Suppressor macrophage treated with lipopolysaccharide for 4 hours (primary cell): Measurements from ENCODE around the gene UBAP1.
"Not testable (repeated sequence)": the region's sequence is repeated elsewhere in the genome, so short reads cannot be mapped to it uniquely, and the experiment has no call there.

Experiments
- DNase-seq: peaks from one replicate; pipeline ENCODE4 v3.0.0-alpha.2; 2020

Gene UBAP1

GRCh38 chr9:34272101-34272541, 93.3 kb downstream of the UBAP1 start:
- DNase-seq, result no peak

DNA sequence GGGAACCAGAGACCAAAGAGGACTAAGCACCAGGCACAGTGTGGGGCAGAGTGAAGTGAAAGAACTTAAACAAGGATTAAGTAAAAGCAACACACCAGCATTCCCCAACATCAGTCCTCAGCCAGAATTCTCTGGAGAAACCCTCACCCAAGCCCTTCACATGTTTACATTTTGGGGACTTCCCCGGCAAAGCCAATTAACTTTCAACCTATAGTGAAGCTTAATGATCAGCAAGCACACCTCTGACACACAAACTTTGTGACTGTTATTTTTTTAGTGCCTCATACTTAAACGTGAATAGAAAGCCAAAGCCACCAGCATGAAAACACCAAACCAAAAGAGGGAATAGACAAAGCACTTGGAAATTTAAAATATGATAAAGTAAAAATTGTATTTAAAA, 94.7 kb downstream of the UBAP1 start:
- DNase-seq, result not testable (repeated sequence)

DNA sequence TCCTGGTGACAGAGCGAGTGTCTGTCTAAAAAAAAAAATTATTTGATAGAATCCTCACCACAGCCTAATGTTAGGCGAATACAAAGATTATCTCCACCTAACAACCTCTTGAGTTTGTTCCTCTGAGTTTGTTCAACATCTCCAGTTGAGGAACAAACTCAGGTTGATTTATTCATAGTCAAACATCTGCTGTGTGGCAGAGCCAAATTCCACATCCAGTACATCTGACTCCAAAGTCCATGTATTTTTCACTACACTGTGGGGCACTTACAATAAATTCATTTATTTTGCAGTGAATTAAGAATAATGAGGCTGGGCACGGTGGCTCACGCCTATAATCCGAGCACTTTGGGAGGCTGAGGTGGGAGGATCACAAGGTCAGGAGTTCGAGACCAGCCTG, 97.0 kb downstream of the UBAP1 start:
- DNase-seq, result no peak

GRCh38 chr9:34276772-34277171, 97.9 kb downstream of the UBAP1 start:
- DNase-seq, result no peak

DNA sequence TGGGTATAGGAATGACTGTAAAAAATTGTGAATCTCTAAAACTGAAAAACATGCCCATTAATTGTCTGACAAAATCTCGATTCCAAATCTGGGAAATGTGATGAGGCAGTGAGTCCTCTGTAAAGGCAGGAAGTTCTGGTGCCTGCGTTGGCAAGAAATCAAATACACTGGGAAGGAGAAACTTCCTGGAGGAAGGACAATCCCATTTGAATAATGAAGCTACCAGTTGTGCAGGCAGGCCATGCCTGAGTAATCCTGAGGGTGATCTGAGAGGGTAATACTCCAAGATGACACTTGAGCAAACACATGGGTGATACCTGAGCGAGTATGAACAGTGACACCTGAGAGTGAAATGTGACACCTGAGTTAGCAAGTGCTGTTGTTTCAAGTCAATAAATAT, 100.6 kb downstream of the UBAP1 start:
- DNase-seq, result no peak

GRCh38 chr9:34282096-34282495, 103.3 kb downstream of the UBAP1 start:
- DNase-seq, result no peak

DNA sequence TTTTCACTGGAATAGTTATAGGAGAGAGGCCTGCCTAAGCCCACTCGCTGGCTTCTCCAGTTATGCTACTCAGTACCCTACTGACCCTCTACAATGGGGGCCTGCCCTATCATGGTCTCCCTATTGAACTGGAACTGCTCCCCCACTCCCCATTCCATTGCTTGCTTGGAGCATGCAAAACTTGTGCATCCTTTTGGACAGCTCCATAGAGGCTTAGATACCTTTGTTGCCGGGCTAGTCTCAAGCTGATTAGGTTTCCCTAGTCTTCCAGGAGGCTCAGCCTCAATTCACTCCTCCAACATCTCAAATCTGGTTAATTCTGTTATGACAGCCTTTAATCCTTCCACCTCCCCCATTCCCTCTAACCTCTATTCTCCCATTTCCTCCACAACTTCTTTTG, 110.3 kb downstream of the UBAP1 start:
- no peak for DNase-seq

- peak; percentile 63 for DNase-seq
These were observed 112.2 kb downstream of the UBAP1 start for GRCh38 chr9:34291023-34291422.

- DNase-seq, result no peak
These were observed 112.6 kb downstream of the UBAP1 start for GRCh38 chr9:34291423-34291822.

DNA sequence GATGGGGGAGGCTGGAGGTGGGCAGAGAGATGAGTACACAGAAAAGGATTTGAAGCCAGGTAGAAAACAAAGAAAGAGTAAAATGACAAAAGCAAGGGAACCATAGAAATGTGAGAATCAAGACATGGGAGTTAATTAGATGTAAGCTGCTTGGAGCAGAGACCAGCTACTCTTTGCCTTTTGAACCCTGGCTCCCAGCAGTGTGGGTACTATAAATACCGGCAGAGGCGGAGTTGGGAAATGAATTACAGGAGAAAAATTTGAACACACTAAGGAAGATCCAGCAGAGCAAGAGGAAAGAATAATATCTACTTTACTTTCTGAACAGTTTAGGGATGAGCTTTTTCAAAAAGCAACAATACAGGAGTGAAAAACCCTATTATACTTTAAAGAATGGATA, 113.7 kb downstream of the UBAP1 start:
- no peak for DNase-seq

DNA sequence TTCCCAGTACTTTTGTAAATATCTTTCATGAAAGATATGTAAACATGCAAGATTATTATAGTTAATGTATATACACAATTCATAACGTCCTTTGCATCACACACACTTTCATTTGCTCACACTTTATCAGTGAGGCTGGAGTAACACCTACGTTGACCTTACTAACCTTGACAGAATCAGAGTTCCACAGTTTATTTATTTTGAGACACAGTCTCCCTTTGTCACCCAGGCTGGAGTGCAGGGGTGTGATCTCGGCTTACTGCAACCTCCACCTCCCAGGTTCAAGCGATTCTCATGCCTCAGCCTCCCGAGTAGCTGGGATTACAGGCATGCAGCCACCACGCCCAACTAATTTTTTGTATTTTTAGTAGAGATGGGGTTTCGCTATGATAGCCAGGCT, 122.2 kb downstream of the UBAP1 start:
- not testable (repeated sequence) for DNase-seq
